AG04449 (cell line): ENCODE results near the gene LCN6.

ENCODE experiments used
- CTCF ChIA-PET: fragments of 350-600 bp; formaldehyde crosslinking; extraction: SDS; loops from one replicate; lab custom pipeline; 2021; ENCODE audit warnings: antibody characterized with exemption; lab: Yijun Ruan, JAX
- POLR2A ChIA-PET: fragments of 400-600, 350-600 bp; formaldehyde crosslinking; extraction: SDS; loops from one replicate; lab custom pipeline; 2020; ENCODE audit warnings: antibody characterized with exemption, inconsistent platforms; lab: Yijun Ruan, JAX
- DNase-seq: peaks from one replicate; pipeline ENCODE4 v3.0.0-alpha.2; 2010; ENCODE audit warnings: low read depth, low spot score
- H3K4me3 ChIP-seq: 2 replicates; pipeline ENCODE4 v1.5.1; 2011; ENCODE audit warnings: low read depth, mild to moderate bottlenecking, control low read depth, low read length
- CTCF ChIP-seq: IDR thresholded peaks from one replicate; pipeline ENCODE4 v1.5.1; 2011; ENCODE audit warnings: mild to moderate bottlenecking, moderate library complexity, low read length, control low read depth, inconsistent platforms; ENCODE audit not compliant: insufficient read depth; ENCODE audit errors: missing control alignments

LCN6 gene

GRCh38 chr9:136743639-136744211 is 4.6 kb downstream of the LCN6 start:
- POLR2A ChIA-PET = interaction anchor here (1.5 to 2.1 kb wide), 2 partner anchors 16 kb away, joined by 3 to 17 read pairs; no protein-coding TSS in a partner anchor
- DNase-seq = no peak
- H3K4me3 ChIP-seq = no peak overlapping the region
- TF ChIP-seq CTCF = no peak
- CTCF ChIA-PET = interaction anchor here (1.4 to 2.5 kb wide), 3 partner anchors 15 to 16 kb away, joined by 3 to 9 read pairs (median 4); partner anchors contain the start of gene LCN8

GRCh38 chr9:136742591-136743391 is 5.5 kb downstream of the LCN6 start, which contains the start of gene LCN10:
Gene LCN10 (minus strand): TSS chr9:136742940. CDS start chr9:136742903, 37 bp downstream.
- H3K4me3 ChIP-seq = no peak within 1 kb of the TSS
- ChIA-PET CTCF (interaction anchor here (1.0 to 2.5 kb wide), 3 partner anchors 15 to 28 kb away, joined by 3 to 9 read pairs (median 4); partner anchors contain the start of gene LCN8), POLR2A (interaction anchor here (1.5 kb wide), 1 partner anchor 15 kb away, joined by 3 read pairs; no protein-coding TSS in a partner anchor)

GRCh38 chr9:136741883-136742571 is 6.3 kb downstream of the LCN6 start:
- DNase-seq = no peak
- no peak for TF ChIP-seq CTCF
- no peak overlapping the region for H3K4me3 ChIP-seq
- ChIA-PET CTCF (interaction anchor here (0.7 to 1.4 kb wide), 4 partner anchors 9 to 29 kb away, joined by 3 to 6 read pairs (median 4); no protein-coding TSS in a partner anchor), POLR2A (interaction anchor here (1.4 to 1.5 kb wide), 2 partner anchors 14 kb away, joined by 3 to 6 read pairs; no protein-coding TSS in a partner anchor)

More at GRCh38 chr9:136742591-136743391, 5.5 kb downstream of the LCN6 start, which contains the start of gene LCN10:
- DNase-seq = no peak
- TF ChIP-seq CTCF = peak; percentile 42

- no peak for DNase-seq
- ChIA-PET POLR2A (interaction anchor here (1.4 kb wide), 1 partner anchor 13 kb away, joined by 6 read pairs; no protein-coding TSS in a partner anchor), CTCF (interaction anchor here (0.5 to 1.4 kb wide), 4 partner anchors 10 to 105 kb away, joined by 3 to 6 read pairs (median 4); no protein-coding TSS in a partner anchor)
- no peak for TF ChIP-seq CTCF
- no peak overlapping the region for H3K4me3 ChIP-seq
Observed at GRCh38 chr9:136740971-136741882, 7.1 kb downstream of the LCN6 start.

GRCh38 chr9:136740491-136740890 is 7.8 kb downstream of the LCN6 start:
- no peak overlapping the region for H3K4me3 ChIP-seq
- ChIA-PET POLR2A (interaction anchor here (1.4 kb wide), 1 partner anchor 12 kb away, joined by 6 read pairs; no protein-coding TSS in a partner anchor), CTCF (interaction anchor here (0.5 kb wide), 1 partner anchor 105 kb away, joined by 3 read pairs; no protein-coding TSS in a partner anchor)
- no peak for TF ChIP-seq CTCF
- no peak for DNase-seq
